ENCODE measurements around the gene PDHB.

The PDHB gene

GRCh38 chr3:58398669-58399333 lies 34.8 kb downstream of the PDHB start:
- no peak for DNase-seq (ENCODE audit: low spot score)

- no peak for DNase-seq (ENCODE audit: low spot score)
These were observed 39.3 kb downstream of the PDHB start for GRCh38 chr3:58394339-58394738.

DNA sequence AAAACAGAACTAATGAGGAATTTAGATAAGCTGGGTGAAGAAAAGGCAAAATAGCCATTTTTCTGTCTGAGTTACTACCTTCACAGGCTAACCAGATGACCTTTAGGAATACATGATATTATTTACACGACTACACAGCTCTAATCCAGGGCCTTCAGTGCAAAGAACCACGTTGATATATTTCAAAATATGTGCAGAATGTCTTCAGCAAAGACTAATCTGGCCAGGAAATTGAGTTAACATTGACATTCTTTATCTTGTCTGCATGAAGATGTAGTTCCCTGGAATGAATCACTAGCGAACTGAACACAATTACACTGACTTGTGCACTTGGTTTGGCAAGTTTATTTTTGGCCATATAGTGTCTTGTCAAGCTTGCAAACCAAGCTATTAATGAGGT lies 41.5 kb downstream of the PDHB start:
- no peak for DNase-seq (ENCODE audit: low spot score)

GRCh38 chr3:58391156-58391865 lies 42.3 kb downstream of the PDHB start:
- no peak for DNase-seq (ENCODE audit: low spot score)

GRCh38 chr3:58388550-58389091 lies 45.0 kb downstream of the PDHB start:
- no peak for DNase-seq (ENCODE audit: low spot score)

DNA sequence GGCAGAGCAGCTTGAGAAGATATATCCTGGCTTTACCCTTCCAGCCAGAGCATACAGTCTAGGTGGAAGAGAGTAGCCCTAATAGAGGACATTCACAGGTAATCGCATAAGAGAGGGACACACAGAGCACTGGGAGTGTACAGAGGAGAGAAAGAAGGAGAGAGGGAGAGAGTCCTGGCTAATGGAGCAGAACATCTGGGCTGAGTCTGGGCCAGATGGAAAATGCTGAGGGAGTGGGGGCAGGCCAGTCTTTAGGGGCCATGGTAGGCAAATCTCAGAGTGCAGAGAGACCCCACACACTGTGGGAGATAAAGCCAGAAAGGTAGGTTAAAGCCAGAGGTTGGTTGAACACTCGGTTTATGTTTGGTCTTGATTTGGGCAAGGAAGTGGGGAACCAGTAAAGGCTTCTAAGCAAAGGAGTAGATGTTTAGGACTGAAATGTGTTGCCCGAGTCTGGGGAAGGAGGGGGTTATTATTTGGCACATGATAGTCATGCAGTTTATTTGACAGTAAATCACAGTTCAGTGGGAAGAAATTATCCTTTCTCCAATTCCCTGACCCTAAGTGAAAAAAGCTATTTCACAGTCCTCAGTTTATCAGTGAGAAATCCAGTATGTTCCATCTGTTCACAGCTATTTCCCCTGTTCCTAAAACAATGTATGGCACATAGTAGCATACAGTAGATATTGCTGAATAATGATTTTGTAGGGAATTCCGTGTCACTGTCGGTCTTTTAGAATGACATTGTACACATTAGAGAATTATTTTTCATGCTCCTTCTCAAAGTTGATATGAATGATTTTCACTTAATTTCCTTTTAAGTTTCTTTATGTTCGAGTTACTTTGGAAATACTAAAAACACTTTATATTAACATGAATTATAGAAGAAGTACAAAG lies 45.7 kb downstream of the PDHB start:
- DNase-seq (ENCODE audit: low spot score): no peak

DNA sequence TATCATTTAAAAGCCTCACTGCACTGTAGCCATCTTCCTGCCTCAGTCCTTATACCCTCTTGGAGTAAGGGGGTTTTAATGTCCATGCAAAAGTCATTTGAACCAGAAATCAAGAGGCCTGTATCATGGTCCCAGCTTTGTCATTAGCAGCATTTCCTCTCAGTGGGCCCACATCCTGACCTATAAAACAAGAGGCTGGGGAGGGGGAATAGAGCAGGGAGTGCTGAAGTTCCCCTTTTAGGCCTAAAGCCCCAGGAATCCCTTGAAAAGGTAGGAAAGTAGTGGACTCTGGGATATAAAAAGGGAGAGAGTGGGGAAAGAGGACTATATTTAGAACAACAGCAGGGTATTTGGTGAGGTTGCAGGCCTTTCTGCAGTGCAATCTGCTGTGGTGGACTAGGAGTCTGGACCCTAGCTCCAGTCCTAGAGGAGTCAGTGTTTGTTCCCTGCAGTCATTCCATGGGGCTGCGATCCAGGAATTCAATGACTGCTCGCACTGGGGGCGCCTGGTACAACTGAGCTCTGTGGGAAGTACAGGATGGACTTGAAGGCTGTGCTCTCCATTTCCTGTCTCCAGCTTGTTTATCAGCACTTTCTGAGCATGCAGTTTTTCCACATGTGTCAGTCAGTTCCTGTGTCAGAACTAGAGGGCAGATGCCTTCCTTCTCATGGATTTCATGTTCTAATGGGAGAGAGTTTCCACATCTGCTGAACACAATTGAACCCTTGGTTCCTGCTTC lies 46.8 kb downstream of the PDHB start:
- DNase-seq (ENCODE audit: low spot score): no peak

DNA sequence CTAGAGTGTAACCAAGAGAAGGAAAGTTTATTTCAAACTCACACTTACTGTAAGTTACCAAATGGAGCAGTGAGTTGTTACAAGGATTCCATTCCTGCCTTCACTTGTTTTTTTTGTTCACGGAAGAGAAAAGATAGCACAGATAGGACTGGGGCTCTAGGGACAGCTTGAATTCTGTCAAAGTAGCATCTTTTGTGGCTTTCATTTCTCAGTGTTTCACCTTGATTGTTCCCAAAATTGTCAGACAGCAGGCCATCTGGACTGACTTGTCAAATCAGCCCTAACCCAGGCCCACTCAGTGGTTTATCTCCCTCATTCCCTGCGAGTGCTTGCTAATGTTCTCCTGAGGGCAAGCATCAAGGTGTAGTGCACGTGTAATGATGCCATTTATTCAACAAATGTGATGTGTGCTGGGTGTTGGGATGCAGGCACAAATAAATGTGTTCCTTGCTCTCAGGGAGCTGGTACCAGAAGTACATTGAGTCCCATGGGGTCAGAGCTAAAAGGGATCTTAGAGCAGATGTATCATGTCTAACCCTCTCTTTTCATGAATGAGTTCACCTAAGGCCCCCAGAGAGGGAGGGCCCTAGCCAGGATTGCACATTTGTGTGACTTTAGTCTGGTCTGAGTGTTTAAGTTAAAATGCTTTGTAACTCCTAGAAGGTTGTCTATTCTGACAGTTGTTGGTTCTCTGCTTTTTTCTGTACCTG lies 49.1 kb downstream of the PDHB start:
- no peak for DNase-seq (ENCODE audit: low spot score)

- no peak for DNase-seq (ENCODE audit: low spot score)
These were observed 49.7 kb downstream of the PDHB start for GRCh38 chr3:58383904-58384303.

DNA sequence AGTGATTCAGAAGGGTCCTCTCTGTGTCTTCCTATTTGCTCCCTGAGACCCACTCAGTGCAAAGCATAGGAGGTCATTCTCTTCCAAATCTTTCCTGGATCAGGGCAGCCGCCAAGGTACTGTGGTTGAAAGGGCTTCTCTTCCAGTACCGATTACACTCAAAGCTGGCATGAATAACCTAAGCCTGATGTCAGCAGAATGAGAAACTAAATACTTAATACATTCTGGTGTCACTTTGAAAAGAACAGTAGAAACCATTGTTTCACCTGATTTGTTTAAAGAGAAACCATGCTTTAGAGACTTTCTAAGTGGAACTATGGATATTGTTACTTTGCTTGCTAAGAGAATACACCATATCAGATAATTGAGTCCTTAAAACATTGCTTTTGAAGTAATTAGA lies 50.2 kb downstream of the PDHB start:
- DNase-seq (ENCODE audit: low spot score): no peak

- DNase-seq (ENCODE audit: low spot score): no peak
These were observed 54.1 kb downstream of the PDHB start for GRCh38 chr3:58379351-58380073.

GRCh38 chr3:58377750-58378149 lies 55.9 kb downstream of the PDHB start:
- no peak for DNase-seq (ENCODE audit: low spot score)
